HepG2 (cell line): Measurements from ENCODE around the gene ERVMER34-1. TPM values are rescaled to one million over a fixed set of nuclear protein-coding genes. Genes with fewer than 3 reads are reported as not detected.

ENCODE experiments used
- ATAD3A ChIP-seq: sonication (generic); formaldehyde crosslinking; IDR thresholded peaks from 2 replicates; pipeline ENCODE4 v1.4.0; 2020; ENCODE audit warnings: missing genetic modification reagents
- CEBPG ChIP-seq: IDR thresholded peaks from 2 replicates; pipeline ENCODE4 v1.6.1; 2016
- CHD2 ChIP-seq: IDR thresholded peaks from 2 replicates; pipeline ENCODE4 v1.6.1; 2011; ENCODE audit warnings: low read depth, low read length, improper control_type of control experiment
- NFRKB ChIP-seq: fragments of 450-650 bp; IDR thresholded peaks from 2 replicates; pipeline ENCODE4 v1.6.1; 2017
- SP140L ChIP-seq: sonication (generic); formaldehyde crosslinking; IDR thresholded peaks from 2 replicates; pipeline ENCODE4 v1.4.0; 2020; ENCODE audit warnings: missing genetic modification reagents, borderline replicate concordance
- TP53 ChIP-seq: sonication (generic); formaldehyde crosslinking; conservative IDR thresholded peaks from 2 replicates; pipeline ENCODE4 v1.4.0; 2020; ENCODE audit warnings: missing genetic modification reagents
- XBP1 ChIP-seq: sonication (generic); formaldehyde crosslinking; IDR thresholded peaks from 2 replicates; pipeline ENCODE4 v1.5.0; 2020; ENCODE audit warnings: missing genetic modification reagents
- XRCC5 ChIP-seq: fragments of 200-400 bp; formaldehyde crosslinking; optimal IDR thresholded peaks from 2 replicates; pipeline ENCODE3; 2017; ENCODE audit warnings: mild to moderate bottlenecking, low read length
- ZBTB38 ChIP-seq: sonication (generic); formaldehyde crosslinking; IDR thresholded peaks from 2 replicates; pipeline ENCODE4 v1.5.1; 2020; ENCODE audit warnings: mild to moderate bottlenecking, missing genetic modification reagents
- ZFX ChIP-seq: sonication (generic); formaldehyde crosslinking; IDR thresholded peaks from 2 replicates; pipeline ENCODE4 v1.4.0; 2020; ENCODE audit warnings: mild to moderate bottlenecking, low read depth, missing genetic modification reagents, moderate library complexity
- ZNF17 ChIP-seq: sonication (generic); formaldehyde crosslinking; IDR thresholded peaks from 2 replicates; pipeline ENCODE4 v1.5.0; 2020; ENCODE audit warnings: mild to moderate bottlenecking, missing genetic modification reagents
- ZNF235 ChIP-seq: sonication (generic); formaldehyde crosslinking; IDR thresholded peaks from 2 replicates; pipeline ENCODE4 v1.8.1; 2023; ENCODE audit warnings: mild to moderate bottlenecking, missing genetic modification reagents, borderline replicate concordance
- ZSCAN22 ChIP-seq: sonication (generic); formaldehyde crosslinking; IDR thresholded peaks from 2 replicates; pipeline ENCODE4 v1.4.0; 2020; ENCODE audit warnings: mild to moderate bottlenecking, missing genetic modification reagents
- polyA plus RNA-seq, 8 experiments: library from polyadenylated mRNA; depleted of rRNA in 3 of 8; stranded (reverse) in 7 of 8; unstranded in 1 of 8; fragments of >200 nt; fragmentation: Illumina TruSeq in 4 of 8; extraction: Trizol in 4 of 8; gene quantifications; 2 replicates each; pipeline versions ENCODE4 v1.2.1 to v1.2.3, GENCODE V29; 2011 to 2016; ENCODE audit warnings: low read depth in 4 of 8, missing spikeins in 1 of 8, mixed read lengths in 1 of 8; ENCODE audit not compliant: insufficient read depth in 1 of 8
- total RNA-seq, 5 experiments: library from RNA; depleted of rRNA; stranded (reverse); fragments of >200 nt; fragmentation: Illumina TruSeq; extraction: Trizol; gene quantifications; 2 replicates each; pipeline ENCODE4 v1.2.3, GENCODE V29; 2016; ENCODE audit warnings: low read depth in 1 of 5
- TF ChIP-seq, protein P1 (sequence below): sonication (generic); formaldehyde crosslinking; IDR thresholded peaks from 2 replicates; pipeline ENCODE4 v1.4.0; 2020; ENCODE audit warnings: missing genetic modification reagents
- TF ChIP-seq, protein P2 (sequence below): sonication (generic); formaldehyde crosslinking; IDR thresholded peaks from 2 replicates; pipeline ENCODE4 v1.4.0; 2020; ENCODE audit warnings: missing genetic modification reagents, borderline replicate concordance
- TF ChIP-seq, protein P3 (sequence below): sonication (generic); formaldehyde crosslinking; IDR thresholded peaks from 2 replicates; pipeline ENCODE4 v1.4.0; 2020; ENCODE audit warnings: low read depth, mild to moderate bottlenecking, missing genetic modification reagents
- TF ChIP-seq, protein P4 (sequence below): sonication (generic); formaldehyde crosslinking; IDR thresholded peaks from 2 replicates; pipeline ENCODE4 v1.9.0; 2021; ENCODE audit warnings: mild to moderate bottlenecking, missing genetic modification reagents

ERVMER34-1 gene
- total and polyA plus RNA-seq, 2 of the 13 experiments (the other 11 are each of a cell fraction or from before 2014, with no cell fraction given): 0.04 to 0.35 TPM

DNA sequence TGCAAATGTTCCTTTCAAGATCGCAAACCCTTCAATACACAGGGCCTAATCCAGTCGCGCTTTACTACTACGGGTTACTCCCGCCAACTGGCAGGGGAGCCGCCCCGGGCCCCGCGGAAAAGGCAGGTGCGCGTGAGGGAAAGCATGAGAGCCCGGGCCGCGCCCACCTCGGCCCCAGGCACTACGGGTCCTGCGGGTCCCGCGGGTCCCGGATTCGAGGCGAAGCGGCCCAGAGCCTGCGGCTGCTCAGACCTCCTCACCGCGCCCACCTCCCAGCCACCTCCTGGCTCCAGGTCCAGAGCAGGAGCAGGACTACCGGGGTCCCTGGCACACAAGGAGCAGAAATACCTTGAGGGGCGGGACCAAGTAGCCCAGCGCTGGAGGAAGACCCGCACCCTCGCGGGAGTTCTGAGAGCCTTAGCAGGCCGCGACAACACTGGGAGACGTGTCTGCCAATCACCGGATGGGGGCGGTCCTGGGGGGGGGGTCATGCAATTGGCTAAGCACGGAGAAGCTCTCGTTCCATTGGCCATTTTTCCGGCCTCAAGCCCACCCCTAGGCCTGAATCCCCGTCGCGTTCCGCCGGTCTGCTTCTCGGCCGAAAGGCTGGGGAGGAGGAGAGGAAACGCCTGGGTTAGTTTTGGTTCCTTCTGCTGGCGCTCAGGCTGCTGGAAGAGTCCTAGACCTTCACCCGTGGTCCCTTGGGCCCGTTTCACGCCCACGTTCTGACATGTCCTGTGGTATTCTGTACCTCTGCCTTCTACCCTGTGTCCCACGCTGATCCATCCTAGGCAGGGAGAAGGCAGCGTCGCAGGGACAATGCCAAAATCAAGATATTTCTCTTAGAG is 29.0 kb downstream of the ERVMER34-1 start (continued):
- TF ChIP-seq, protein P1, sequence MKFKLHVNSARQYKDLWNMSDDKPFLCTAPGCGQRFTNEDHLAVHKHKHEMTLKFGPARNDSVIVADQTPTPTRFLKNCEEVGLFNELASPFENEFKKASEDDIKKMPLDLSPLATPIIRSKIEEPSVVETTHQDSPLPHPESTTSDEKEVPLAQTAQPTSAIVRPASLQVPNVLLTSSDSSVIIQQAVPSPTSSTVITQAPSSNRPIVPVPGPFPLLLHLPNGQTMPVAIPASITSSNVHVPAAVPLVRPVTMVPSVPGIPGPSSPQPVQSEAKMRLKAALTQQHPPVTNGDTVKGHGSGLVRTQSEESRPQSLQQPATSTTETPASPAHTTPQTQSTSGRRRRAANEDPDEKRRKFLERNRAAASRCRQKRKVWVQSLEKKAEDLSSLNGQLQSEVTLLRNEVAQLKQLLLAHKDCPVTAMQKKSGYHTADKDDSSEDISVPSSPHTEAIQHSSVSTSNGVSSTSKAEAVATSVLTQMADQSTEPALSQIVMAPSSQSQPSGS: 0 out of 2 replicates have a peak, but pooled peaks have one; percentile 34
- TF ChIP-seq ZFX (CRISPR knock-in tag) (peak; percentile 67), CEBPG (CRISPR knock-in tag) (no peak), XBP1 (CRISPR knock-in tag) (no peak), ZNF17 (CRISPR knock-in tag) (no peak), SP140L (CRISPR knock-in tag) (no peak), ZSCAN22 (CRISPR knock-in tag) (no peak), XRCC5 (no peak), TP53 (CRISPR knock-in tag) (no peak), NFRKB (no peak), ZBTB38 (peak; percentile 57), ZNF235 (no peak), CHD2 (peak; percentile 90), ATAD3A (CRISPR knock-in tag) (no peak)
- TF ChIP-seq, protein P2, sequence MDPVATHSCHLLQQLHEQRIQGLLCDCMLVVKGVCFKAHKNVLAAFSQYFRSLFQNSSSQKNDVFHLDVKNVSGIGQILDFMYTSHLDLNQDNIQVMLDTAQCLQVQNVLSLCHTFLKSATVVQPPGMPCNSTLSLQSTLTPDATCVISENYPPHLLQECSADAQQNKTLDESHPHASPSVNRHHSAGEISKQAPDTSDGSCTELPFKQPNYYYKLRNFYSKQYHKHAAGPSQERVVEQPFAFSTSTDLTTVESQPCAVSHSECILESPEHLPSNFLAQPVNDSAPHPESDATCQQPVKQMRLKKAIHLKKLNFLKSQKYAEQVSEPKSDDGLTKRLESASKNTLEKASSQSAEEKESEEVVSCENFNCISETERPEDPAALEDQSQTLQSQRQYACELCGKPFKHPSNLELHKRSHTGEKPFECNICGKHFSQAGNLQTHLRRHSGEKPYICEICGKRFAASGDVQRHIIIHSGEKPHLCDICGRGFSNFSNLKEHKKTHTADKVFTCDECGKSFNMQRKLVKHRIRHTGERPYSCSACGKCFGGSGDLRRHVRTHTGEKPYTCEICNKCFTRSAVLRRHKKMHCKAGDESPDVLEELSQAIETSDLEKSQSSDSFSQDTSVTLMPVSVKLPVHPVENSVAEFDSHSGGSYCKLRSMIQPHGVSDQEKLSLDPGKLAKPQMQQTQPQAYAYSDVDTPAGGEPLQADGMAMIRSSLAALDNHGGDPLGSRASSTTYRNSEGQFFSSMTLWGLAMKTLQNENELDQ (CRISPR knock-in tag): no peak
- TF ChIP-seq, protein P3, sequence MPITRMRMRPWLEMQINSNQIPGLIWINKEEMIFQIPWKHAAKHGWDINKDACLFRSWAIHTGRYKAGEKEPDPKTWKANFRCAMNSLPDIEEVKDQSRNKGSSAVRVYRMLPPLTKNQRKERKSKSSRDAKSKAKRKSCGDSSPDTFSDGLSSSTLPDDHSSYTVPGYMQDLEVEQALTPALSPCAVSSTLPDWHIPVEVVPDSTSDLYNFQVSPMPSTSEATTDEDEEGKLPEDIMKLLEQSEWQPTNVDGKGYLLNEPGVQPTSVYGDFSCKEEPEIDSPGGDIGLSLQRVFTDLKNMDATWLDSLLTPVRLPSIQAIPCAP (CRISPR knock-in tag): no peak
- TF ChIP-seq, protein P4, sequence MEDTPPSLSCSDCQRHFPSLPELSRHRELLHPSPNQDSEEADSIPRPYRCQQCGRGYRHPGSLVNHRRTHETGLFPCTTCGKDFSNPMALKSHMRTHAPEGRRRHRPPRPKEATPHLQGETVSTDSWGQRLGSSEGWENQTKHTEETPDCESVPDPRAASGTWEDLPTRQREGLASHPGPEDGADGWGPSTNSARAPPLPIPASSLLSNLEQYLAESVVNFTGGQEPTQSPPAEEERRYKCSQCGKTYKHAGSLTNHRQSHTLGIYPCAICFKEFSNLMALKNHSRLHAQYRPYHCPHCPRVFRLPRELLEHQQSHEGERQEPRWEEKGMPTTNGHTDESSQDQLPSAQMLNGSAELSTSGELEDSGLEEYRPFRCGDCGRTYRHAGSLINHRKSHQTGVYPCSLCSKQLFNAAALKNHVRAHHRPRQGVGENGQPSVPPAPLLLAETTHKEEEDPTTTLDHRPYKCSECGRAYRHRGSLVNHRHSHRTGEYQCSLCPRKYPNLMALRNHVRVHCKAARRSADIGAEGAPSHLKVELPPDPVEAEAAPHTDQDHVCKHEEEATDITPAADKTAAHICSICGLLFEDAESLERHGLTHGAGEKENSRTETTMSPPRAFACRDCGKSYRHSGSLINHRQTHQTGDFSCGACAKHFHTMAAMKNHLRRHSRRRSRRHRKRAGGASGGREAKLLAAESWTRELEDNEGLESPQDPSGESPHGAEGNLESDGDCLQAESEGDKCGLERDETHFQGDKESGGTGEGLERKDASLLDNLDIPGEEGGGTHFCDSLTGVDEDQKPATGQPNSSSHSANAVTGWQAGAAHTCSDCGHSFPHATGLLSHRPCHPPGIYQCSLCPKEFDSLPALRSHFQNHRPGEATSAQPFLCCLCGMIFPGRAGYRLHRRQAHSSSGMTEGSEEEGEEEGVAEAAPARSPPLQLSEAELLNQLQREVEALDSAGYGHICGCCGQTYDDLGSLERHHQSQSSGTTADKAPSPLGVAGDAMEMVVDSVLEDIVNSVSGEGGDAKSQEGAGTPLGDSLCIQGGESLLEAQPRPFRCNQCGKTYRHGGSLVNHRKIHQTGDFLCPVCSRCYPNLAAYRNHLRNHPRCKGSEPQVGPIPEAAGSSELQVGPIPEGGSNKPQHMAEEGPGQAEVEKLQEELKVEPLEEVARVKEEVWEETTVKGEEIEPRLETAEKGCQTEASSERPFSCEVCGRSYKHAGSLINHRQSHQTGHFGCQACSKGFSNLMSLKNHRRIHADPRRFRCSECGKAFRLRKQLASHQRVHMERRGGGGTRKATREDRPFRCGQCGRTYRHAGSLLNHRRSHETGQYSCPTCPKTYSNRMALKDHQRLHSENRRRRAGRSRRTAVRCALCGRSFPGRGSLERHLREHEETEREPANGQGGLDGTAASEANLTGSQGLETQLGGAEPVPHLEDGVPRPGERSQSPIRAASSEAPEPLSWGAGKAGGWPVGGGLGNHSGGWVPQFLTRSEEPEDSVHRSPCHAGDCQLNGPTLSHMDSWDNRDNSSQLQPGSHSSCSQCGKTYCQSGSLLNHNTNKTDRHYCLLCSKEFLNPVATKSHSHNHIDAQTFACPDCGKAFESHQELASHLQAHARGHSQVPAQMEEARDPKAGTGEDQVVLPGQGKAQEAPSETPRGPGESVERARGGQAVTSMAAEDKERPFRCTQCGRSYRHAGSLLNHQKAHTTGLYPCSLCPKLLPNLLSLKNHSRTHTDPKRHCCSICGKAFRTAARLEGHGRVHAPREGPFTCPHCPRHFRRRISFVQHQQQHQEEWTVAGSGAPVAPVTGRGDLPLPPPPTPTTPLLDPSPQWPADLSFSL (CRISPR knock-in tag): no peak
